Liver (tissue), 9 donors: ENCODE results near the gene STX16. TPM values are rescaled to one million over a fixed set of nuclear protein-coding genes. Genes with fewer than 3 reads are reported as not detected.

Experiments
- DNase-seq: peaks from one replicate; pipeline ENCODE4 v3.0.0-alpha.2; 2017; ENCODE audit warnings: low spot score
- H3K27ac ChIP-seq, 2 donors: one replicate each; pipeline ENCODE4 v1.7.0; 2013; ENCODE audit warnings: inconsistent platforms in 2 of 2, low read length in 2 of 2, control low read depth in 1 of 2, low read depth in 1 of 2, mild to moderate bottlenecking in 1 of 2
- H3K27me3 ChIP-seq, 4 donors: one replicate each; pipeline versions ENCODE4 v1.6.1 to v1.7.0; 2013; ENCODE audit warnings: low read length in 3 of 4, inconsistent platforms in 1 of 4, mild to moderate bottlenecking in 1 of 4, moderate library complexity in 1 of 4; ENCODE audit not compliant: control insufficient read depth in 4 of 4, insufficient read depth in 4 of 4
- H3K36me3 ChIP-seq, 4 donors: one replicate each; pipeline versions ENCODE4 v1.6.1 to v1.7.0; 2013; ENCODE audit warnings: low read length in 3 of 4, mild to moderate bottlenecking in 3 of 4, low read depth in 1 of 4, moderate library complexity in 1 of 4; ENCODE audit not compliant: control insufficient read depth in 4 of 4, insufficient read depth in 3 of 4
- H3K4me1 ChIP-seq, 4 donors: one replicate each; pipeline versions ENCODE4 v1.6.1 to v1.7.0; 2013; ENCODE audit warnings: low read length in 3 of 4, mild to moderate bottlenecking in 3 of 4, moderate library complexity in 1 of 4; ENCODE audit not compliant: control insufficient read depth in 4 of 4, insufficient read depth in 4 of 4
- H3K4me3 ChIP-seq, 3 donors: one replicate each; pipeline versions ENCODE4 v1.6.1 to v1.7.0; 2013; ENCODE audit warnings: low read length in 3 of 3, control low read depth in 1 of 3, low read depth in 1 of 3, mild to moderate bottlenecking in 1 of 3
- H3K9ac ChIP-seq, 2 donors: one replicate each; pipeline ENCODE4 v1.7.0; 2013; ENCODE audit warnings: low read length in 2 of 2, mild to moderate bottlenecking in 2 of 2, moderate library complexity in 2 of 2, control low read depth in 1 of 2, low read depth in 1 of 2
- H3K9me3 ChIP-seq, 4 donors: one replicate each; pipeline versions ENCODE4 v1.6.1 to v1.7.0; 2013; ENCODE audit warnings: low read length in 3 of 4; ENCODE audit not compliant: control insufficient read depth in 4 of 4
- FOXA2 ChIP-seq: IDR thresholded peaks from 2 replicates; pipeline ENCODE4 v1.6.1; 2016; ENCODE audit warnings: antibody characterized with exemption
- GABPA ChIP-seq, 2 donors: IDR thresholded peaks in 1 of 2; conservative IDR thresholded peaks in 1 of 2; 2 replicates each; pipeline ENCODE4 v1.6.1; 2016; ENCODE audit warnings: antibody characterized with exemption in 2 of 2, mild to moderate bottlenecking in 1 of 2, moderate library complexity in 1 of 2
- HNF4A ChIP-seq, 2 donors: conservative IDR thresholded peaks; 2 replicates each; pipeline ENCODE4 v1.6.1; 2016; ENCODE audit warnings: antibody characterized with exemption in 2 of 2, mild to moderate bottlenecking in 2 of 2
- HNF4G ChIP-seq: IDR thresholded peaks from 2 replicates; pipeline ENCODE4 v1.6.1; 2016; ENCODE audit warnings: antibody characterized with exemption
- RAD21 ChIP-seq, 2 donors: IDR thresholded peaks; 2 replicates each; pipeline ENCODE4 v1.6.1; 2016; ENCODE audit warnings: antibody characterized with exemption in 2 of 2, mild to moderate bottlenecking in 2 of 2
- RXRA ChIP-seq, 2 donors: IDR thresholded peaks; 2 replicates each; pipeline ENCODE4 v1.6.1; 2017 to 2018; ENCODE audit warnings: antibody characterized with exemption in 2 of 2, mild to moderate bottlenecking in 1 of 2
- SP1 ChIP-seq: IDR thresholded peaks from 2 replicates; pipeline ENCODE4 v1.6.1; 2018; ENCODE audit warnings: antibody characterized with exemption, mild to moderate bottlenecking
- TAF1 ChIP-seq: conservative IDR thresholded peaks from 2 replicates; pipeline ENCODE4 v1.6.1; 2016; ENCODE audit warnings: antibody characterized with exemption, mild to moderate bottlenecking
- WGBS: extraction: QIAGEN DNeasy Blood & Tissue Kit; methylation state at CpG from one replicate; pipeline ENCODE4 v1.1.7; 2013; 5-methylcytosine and 5-hydroxymethylcytosine counted together
- polyA plus RNA-seq, 2 donors: library from polyadenylated mRNA; stranded (reverse) in 1 of 2; unstranded in 1 of 2; fragments of 200-250 nt in 1 of 2; fragments of >200 nt in 1 of 2; fragmentation: Nextera tagmentation in 1 of 2; extraction: Ambion mirVana in 1 of 2; gene quantifications; one replicate each; pipeline versions ENCODE4 v1.2.1 to v1.2.3, GENCODE V29; 2013 to 2015
- total RNA-seq, 2 donors: library from RNA; depleted of rRNA; stranded (reverse); fragments of >200 nt; gene quantifications; one replicate each; pipeline ENCODE4 v1.2.3, GENCODE V29; 2014
- TF ChIP-seq, protein P1 (sequence below): fragments of 150-350 bp; IDR thresholded peaks from 2 replicates; pipeline ENCODE4 v1.5.1; 2017; ENCODE audit warnings: improper control_type of control experiment, low read depth, low read length; ENCODE audit not compliant: missing input control
- TF ChIP-seq, protein P2 (sequence below): IDR thresholded peaks from 2 replicates; pipeline ENCODE4 v1.6.1; 2016; ENCODE audit warnings: antibody characterized with exemption
- TF ChIP-seq, protein P3 (sequence below): IDR thresholded peaks from 2 replicates; pipeline ENCODE4 v1.6.1; 2016; ENCODE audit warnings: antibody characterized with exemption, mild to moderate bottlenecking
- TF ChIP-seq, protein P4 (sequence below): IDR thresholded peaks from 2 replicates; pipeline ENCODE4 v1.6.1; 2016; ENCODE audit warnings: antibody characterized with exemption
- donor health status: healthy.
- donor health status: healthy.
- donor health status: healthy.
- donor health status: healthy.
- donor health status: healthy.

Gene STX16
- total and polyA plus RNA-seq, 4 donors = 8.5 to 32.5 (median 16.6) TPM

DNA sequence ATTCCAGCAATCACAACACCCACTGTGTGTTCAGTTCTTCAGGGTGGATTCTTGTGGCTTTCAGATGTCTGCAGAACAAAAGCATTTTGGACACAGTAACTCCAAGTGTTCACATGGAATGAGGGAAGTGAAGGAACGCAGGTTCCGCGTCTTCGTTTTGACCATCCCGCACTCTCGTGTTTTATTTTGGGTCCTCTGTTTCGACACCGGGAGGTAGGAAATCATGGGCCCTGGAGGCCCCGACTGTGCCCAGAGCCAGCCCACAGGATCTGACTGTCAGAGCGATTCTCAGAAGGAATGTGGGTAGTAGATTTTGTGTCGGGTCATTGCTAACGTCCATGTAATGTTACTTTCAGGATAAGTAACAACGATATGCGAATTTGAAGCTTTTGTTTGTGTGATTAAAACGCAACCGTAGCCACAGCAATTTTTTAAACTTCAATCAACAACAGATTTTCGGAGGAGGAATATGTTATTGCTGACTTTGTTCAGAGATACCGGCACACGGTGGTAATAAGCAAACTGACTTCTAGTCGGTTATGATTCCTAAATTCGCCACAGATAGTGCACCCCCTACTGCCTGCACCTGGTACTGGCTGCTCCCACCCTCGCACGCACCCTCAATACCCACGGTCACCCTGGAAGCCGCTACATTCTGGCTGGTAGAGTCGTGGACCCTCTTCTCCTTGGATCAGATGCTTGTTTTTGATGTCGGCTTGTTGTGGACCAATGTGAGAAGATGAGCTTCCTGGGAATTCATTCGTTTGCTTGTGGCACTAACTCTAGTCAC is 52.0 kb downstream of the STX16 start:
- WGBS = 97% methylated on average over 28 of the region's 28 CpGs
- H3K4me1 ChIP-seq = no peaks in the 10 kb centered on the region
- no peak overlapping the region for H3K27ac ChIP-seq
- DNase-seq = peak; percentile 34
- TF ChIP-seq, protein P1, sequence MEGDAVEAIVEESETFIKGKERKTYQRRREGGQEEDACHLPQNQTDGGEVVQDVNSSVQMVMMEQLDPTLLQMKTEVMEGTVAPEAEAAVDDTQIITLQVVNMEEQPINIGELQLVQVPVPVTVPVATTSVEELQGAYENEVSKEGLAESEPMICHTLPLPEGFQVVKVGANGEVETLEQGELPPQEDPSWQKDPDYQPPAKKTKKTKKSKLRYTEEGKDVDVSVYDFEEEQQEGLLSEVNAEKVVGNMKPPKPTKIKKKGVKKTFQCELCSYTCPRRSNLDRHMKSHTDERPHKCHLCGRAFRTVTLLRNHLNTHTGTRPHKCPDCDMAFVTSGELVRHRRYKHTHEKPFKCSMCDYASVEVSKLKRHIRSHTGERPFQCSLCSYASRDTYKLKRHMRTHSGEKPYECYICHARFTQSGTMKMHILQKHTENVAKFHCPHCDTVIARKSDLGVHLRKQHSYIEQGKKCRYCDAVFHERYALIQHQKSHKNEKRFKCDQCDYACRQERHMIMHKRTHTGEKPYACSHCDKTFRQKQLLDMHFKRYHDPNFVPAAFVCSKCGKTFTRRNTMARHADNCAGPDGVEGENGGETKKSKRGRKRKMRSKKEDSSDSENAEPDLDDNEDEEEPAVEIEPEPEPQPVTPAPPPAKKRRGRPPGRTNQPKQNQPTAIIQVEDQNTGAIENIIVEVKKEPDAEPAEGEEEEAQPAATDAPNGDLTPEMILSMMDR = peak; percentile 12
- TF ChIP-seq, protein P2, sequence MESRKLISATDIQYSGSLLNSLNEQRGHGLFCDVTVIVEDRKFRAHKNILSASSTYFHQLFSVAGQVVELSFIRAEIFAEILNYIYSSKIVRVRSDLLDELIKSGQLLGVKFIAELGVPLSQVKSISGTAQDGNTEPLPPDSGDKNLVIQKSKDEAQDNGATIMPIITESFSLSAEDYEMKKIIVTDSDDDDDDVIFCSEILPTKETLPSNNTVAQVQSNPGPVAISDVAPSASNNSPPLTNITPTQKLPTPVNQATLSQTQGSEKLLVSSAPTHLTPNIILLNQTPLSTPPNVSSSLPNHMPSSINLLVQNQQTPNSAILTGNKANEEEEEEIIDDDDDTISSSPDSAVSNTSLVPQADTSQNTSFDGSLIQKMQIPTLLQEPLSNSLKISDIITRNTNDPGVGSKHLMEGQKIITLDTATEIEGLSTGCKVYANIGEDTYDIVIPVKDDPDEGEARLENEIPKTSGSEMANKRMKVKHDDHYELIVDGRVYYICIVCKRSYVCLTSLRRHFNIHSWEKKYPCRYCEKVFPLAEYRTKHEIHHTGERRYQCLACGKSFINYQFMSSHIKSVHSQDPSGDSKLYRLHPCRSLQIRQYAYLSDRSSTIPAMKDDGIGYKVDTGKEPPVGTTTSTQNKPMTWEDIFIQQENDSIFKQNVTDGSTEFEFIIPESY = no peak
- H3K4me3 ChIP-seq = no peak overlapping the region
- H3K36me3 ChIP-seq = peaks cover 4 to 62% (median 18%) of the 10 kb centered on the region in 4 donors
- H3K9ac ChIP-seq = no peak overlapping the region
- no peaks in the 10 kb centered on the region for H3K9me3 ChIP-seq
- H3K27me3 ChIP-seq = no peaks in the 10 kb centered on the region

DNA sequence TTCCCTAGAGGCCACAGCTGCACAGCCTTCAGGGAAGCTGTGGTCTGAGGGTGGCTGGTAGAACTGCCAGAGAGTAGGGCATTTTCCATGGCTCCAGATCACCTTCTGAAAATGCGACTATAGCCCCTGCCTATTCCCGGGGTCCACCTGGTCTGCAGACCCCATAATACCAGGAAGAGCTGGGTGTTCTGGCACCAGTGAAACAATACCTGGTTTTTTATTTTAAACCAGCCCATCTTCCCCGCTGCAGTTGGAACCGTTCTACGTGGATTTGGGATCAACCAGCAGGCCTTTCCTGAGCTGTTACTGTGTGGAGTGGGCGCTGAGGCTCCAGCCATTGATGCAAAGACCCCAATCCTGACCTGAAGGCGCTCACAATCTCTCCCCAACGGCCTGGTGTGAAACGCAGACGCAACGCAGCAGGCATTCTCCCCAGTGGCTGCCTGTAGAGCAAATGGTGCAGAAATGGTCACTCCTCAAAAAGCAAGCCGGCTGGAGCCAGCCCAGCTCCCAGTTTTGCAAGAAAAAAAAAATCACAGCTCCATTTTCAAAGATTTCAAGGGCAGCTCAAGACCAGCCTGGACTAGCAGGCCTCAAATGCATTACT is 52.8 kb downstream of the STX16 start:
- Histone ChIP-seq H3K27me3 (no peaks in the 10 kb centered on the region), H3K9me3 (no peaks in the 10 kb centered on the region), H3K27ac (no peak overlapping the region), H3K4me1 (no peaks in the 10 kb centered on the region), H3K36me3 (peaks cover 4 to 55% (median 18%) of the 10 kb centered on the region in 4 donors), H3K4me3 (no peak overlapping the region), H3K9ac (no peak overlapping the region)
- DNase-seq = no peak
- TF ChIP-seq HNF4A (conservative IDR thresholded peaks at IDR 0.05) = no peak
- no peak for TF ChIP-seq FOXA2
- TF ChIP-seq, protein P1 = no peak
- no peak for TF ChIP-seq RAD21 (IDR thresholded peaks at IDR 0.05)
- TF ChIP-seq TAF1 = no peak
- TF ChIP-seq RXRA (IDR thresholded peaks at IDR 0.05) = no peak
- no peak for TF ChIP-seq HNF4G
- TF ChIP-seq, protein P3, sequence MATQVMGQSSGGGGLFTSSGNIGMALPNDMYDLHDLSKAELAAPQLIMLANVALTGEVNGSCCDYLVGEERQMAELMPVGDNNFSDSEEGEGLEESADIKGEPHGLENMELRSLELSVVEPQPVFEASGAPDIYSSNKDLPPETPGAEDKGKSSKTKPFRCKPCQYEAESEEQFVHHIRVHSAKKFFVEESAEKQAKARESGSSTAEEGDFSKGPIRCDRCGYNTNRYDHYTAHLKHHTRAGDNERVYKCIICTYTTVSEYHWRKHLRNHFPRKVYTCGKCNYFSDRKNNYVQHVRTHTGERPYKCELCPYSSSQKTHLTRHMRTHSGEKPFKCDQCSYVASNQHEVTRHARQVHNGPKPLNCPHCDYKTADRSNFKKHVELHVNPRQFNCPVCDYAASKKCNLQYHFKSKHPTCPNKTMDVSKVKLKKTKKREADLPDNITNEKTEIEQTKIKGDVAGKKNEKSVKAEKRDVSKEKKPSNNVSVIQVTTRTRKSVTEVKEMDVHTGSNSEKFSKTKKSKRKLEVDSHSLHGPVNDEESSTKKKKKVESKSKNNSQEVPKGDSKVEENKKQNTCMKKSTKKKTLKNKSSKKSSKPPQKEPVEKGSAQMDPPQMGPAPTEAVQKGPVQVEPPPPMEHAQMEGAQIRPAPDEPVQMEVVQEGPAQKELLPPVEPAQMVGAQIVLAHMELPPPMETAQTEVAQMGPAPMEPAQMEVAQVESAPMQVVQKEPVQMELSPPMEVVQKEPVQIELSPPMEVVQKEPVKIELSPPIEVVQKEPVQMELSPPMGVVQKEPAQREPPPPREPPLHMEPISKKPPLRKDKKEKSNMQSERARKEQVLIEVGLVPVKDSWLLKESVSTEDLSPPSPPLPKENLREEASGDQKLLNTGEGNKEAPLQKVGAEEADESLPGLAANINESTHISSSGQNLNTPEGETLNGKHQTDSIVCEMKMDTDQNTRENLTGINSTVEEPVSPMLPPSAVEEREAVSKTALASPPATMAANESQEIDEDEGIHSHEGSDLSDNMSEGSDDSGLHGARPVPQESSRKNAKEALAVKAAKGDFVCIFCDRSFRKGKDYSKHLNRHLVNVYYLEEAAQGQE = no peak
- no peak for TF ChIP-seq GABPA (IDR thresholded peaks at IDR 0.05 in 1 of 2, conservative IDR thresholded peaks at IDR 0.05 in 1 of 2)
- no peak for TF ChIP-seq SP1
- TF ChIP-seq, protein P4, sequence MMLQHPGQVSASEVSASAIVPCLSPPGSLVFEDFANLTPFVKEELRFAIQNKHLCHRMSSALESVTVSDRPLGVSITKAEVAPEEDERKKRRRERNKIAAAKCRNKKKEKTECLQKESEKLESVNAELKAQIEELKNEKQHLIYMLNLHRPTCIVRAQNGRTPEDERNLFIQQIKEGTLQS = no peak
- 97% methylated on average over 12 of the region's 12 CpGs for WGBS
